Midbrain (tissue), 1 donor: ENCODE measurements around the gene LLGL2.
A peak's percentile ranks its signal among the peaks of the same experiment; 100 is the strongest.
"Not testable (repeated sequence)": the region's sequence is repeated elsewhere in the genome, so short reads cannot be mapped to it uniquely, and the experiment has no call there.

Source experiments
- DNase-seq: peaks from one replicate; lab custom pipeline; 2025; lab: John Stamatoyannopoulos, UW

Gene LLGL2

GRCh38 chr17:75592348-75593020 is 67.0 kb downstream of the LLGL2 start:
- DNase-seq, result no peak

GRCh38 chr17:75593430-75593829 is 67.9 kb downstream of the LLGL2 start:
- not testable (repeated sequence) for DNase-seq

DNA sequence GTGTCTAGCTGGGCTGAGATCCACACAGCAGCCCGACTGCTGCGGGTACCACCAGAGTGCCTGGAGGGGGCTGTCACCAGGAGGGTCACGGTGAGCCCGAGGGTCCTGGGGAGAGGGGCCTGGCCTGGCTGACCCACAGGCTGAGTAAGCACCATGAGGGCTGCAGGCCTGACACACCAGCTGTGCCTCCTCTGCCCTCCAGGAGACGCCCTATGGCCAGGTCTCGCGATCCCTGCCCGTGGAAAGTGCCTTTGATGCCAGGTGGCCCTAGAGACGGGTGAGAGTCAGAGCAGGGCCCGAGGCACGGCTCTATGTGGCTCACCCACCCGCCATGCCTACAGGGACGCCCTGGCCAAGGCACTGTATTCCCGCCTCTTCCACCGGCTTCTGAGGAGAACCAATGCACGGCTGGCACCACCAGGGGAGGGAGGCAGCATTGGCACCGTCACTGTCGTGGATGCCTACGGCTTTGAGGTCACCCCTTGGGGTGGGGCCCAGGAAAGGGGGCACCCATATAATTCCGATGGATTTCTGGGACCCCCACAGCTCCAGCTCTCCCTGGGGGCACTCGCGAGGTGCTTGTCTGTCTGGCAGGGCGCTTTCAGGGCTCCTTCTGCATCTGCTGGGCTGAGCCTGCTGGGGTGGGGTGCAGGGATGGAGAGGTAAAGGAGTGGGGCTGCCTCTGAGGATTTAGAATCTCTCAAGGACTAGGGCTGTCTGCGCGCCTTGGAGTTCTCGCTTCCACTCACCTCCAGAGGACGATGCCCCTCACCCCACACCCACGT is 69.2 kb downstream of the LLGL2 start:
- DNase-seq, result no peak

- DNase-seq, result no peak
Observed at GRCh38 chr17:75595284-75595919, 69.9 kb downstream of the LLGL2 start.

GRCh38 chr17:75595920-75596313 is 70.4 kb downstream of the LLGL2 start:
- no peak for DNase-seq

DNA sequence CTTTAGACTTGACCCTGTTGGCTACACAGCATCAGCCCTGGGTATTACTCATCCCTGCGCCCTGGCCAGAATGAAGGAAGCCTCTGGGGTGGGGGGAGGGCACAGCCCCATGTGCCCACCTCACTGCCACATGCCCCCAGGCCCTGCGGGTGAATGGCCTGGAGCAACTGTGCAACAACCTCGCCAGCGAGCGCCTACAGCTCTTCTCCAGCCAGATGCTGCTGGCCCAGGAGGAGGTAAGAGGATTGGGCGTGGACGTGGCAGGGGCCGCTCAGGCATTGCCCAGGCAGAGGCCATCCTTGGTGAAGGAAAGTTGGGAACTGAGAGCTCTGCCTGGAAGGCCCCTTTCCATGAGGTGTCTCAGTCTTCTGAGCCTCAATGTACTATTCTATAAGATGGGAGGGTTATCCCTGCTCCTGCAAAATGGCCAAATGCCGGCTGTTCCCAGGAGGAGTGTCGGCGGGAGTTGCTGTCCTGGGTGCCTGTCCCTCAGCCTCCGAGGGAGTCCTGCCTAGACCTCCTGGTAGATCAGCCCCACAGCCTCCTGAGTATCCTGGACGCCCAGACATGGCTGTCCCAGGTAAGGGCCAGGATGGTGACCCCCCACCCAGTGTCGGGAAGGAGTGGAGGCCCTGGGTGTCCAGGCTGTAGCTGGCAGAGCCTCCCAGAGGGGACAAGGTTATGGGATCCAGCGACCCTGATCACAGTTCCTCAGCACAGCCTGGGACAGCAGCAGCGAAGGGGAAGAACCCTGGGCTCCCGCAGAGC is 71.0 kb downstream of the LLGL2 start:
- no peak for DNase-seq

DNA sequence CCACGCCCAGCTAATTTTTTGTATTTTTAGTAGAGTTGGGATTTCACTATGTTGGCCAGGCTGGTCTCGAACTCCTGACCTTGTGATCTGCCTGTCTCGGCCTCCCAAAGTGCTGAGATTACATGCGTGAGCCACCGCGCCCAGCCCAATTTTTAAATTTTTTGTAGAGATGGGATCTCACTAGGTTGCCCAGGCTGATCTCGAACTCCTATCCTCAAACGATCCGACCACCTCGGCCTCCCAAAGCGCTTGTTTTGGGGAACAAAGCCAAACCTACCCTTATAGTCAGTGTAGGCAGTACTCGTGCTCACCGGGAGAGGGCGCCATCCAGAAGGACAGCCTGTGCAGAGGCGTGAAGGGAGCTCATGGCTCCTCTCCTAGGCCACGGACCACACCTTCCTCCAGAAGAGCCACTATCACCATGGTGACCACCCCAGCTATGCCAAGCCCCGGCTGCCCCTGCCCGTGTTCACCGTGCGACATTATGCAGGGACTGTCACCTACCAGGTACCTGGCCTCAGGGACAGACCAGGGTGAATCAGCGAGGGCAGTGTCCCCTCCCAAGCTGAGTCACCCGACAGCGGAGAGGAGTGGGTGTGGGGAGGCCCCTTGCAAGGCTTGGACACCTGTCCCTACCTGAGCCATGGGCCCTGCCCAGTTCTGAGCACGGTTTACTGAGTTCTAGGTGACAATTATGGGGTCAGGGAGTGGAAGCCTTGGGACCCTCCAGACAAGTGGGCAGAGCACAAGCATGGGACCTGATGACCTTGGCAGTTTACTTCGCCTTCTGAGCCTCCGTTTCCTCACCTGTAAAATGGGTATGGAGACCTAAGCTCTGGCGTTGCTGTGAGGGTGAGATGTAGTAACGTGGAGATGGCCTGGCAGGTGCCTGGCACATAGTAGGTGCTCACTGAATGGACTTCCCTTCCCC is 75.8 kb downstream of the LLGL2 start:
- DNase-seq, result peak; percentile 2

DNA sequence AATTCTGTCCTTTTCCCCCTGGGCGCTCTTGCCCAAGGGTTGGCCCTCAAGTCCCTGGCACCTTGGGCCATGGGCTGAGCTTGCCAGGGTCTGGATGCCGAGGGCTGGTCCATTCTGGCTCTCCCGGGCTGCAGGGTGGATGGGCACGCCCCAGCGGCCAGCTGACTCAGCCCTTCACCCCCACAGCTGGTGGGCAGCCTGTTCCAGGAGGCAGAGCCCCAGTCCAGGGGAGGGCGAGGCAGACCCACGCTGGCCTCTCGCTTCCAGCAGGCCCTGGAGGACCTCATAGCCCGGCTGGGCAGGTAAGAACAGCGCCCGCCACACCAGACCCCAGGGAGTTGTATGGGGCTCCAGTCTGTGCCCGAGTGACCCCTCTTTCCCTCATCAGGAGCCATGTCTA is 77.1 kb downstream of the LLGL2 start:
- DNase-seq, result no peak

GRCh38 chr17:75603123-75603522 is 77.6 kb downstream of the LLGL2 start:
- DNase-seq, result no peak

GRCh38 chr17:75604034-75604695 is 78.7 kb downstream of the LLGL2 start:
- no peak for DNase-seq

- DNase-seq, result no peak
Observed at GRCh38 chr17:75605790-75606189, 80.3 kb downstream of the LLGL2 start.

- no peak for DNase-seq
Observed at GRCh38 chr17:75607086-75607485, 81.6 kb downstream of the LLGL2 start.

DNA sequence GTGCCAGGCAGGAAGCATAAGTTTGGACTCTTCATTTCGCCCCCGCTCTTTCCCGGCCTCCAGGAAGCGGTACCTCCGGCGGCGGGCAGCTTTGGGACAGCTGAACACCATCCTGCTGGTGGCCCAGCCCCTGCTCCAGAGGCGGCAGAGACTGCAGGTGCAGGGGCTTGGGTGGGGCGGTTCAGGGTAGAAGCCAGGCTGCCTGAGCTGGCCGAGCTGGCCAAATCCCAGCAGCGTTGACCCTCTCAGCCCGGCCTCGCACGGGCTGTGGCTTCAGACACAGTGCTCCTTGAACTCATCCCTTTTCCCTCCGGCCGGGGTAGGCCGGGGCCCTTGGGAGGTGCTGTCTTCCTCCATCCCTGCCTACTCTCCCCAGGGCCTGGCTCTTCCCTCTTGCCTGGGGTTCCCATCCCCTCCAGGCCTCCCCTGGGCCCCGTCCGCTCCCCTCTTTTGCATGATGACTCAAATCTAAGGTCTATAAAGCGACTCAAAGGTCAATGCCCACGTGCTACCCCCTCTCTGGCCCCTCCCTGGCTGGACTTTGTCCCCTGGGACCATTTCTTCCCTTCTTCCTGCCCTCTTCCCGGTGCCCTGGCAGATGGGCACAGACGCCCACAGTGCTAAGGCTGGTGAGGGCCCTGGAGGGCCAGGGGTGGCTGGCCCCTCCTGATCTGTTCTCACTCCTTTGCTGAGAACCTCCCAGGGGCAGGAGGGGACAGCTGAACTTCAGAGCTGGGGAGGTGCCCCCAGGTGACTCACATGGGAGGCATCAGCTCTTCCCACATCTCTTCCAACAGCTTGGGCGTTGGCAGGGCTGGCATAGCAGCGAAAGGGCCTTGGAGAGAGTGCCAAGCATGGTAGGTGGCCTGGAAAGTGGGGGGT is 84.8 kb downstream of the LLGL2 start:
- no peak for DNase-seq

- DNase-seq, result no peak
Observed at GRCh38 chr17:75611851-75612429, 86.4 kb downstream of the LLGL2 start.

- no peak for DNase-seq
Observed at GRCh38 chr17:75612906-75613626, 87.6 kb downstream of the LLGL2 start.

GRCh38 chr17:75614006-75614405 is 88.5 kb downstream of the LLGL2 start:
- no peak for DNase-seq

DNA sequence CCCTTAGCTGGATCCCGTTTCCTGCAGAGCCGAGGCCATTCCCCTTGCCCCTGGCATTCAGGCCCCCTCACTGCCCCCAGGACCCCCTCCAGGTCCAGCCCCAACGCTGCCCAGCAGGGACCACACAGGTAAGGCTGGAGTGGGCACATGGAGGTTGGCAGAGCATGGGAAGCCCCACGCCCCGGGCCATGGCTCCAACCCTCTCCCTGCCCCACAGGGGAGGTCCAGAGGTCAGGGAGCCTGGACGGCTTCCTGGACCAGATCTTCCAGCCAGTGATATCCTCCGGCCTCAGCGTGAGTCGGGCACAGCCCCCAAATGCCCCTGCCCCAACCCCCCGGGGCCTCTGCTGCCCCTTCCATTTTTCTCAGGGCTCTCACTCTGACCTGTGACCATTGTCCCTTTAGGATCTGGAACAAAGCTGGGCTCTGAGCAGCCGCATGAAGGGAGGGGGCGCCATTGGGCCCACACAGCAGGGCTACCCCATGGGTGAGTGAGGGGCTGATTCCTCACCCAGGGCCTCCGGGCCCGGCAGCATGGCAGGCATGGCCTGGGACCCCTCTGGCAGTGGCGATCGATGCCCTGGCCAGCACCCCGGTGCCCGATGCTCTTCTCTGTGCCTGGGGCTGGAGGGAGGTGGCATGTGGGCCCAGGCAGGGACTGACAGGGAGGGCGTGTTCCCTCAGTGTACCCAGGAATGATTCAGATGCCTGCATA is 89.2 kb downstream of the LLGL2 start:
- DNase-seq, result no peak

DNA sequence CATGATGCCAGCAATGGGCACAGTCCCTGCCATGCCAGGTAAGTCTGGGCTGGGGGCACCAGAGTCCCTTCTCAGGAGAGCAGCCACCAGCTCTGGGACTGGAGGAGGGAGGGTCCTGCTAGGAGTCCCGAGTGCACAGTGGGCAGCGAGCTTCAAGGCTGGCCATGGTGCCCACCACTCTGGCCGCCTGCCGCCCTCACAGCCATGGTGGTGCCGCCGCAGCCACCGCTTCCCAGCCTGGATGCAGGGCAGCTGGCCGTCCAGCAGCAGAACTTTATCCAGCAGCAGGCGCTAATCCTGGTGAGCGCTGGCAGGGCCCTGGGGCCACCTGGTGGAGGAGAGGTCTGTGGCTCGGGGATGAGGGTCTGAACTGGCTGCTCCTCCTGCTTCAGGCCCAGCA is 89.8 kb downstream of the LLGL2 start:
- no peak for DNase-seq
